SK-N-SH (cell line): ENCODE measurements around the gene STX18. TPM values are rescaled to one million over a fixed set of nuclear protein-coding genes. Genes with fewer than 3 reads are reported as not detected.

Experiments
- CTCF ChIA-PET: fragments of 300-600, 350-600 bp; formaldehyde crosslinking; extraction: SDS; loops from one replicate; lab custom pipeline; 2021; lab: Yijun Ruan, JAX
- POLR2A ChIA-PET: fragments of 350-600 bp; sonication (Branson Sonifier 250); formaldehyde crosslinking; extraction: SDS; loops from one replicate; lab custom pipeline; 2020; ENCODE audit warnings: antibody characterized with exemption, inconsistent platforms; lab: Yijun Ruan, JAX
- DNase-seq: peaks from one replicate; pipeline ENCODE4 v3.0.0; 2012
- H2AFZ ChIP-seq: fragments of 200-600 bp; sonication (generic); 2 replicates; pipeline ENCODE4 v1.8.1; 2016; ENCODE audit warnings: antibody characterized with exemption, mild to moderate bottlenecking, low read depth
- H3F3A ChIP-seq: fragments of 200-600 bp; sonication (generic); replicated peaks from 2 replicates; pipeline ENCODE3; 2016; ENCODE audit warnings: antibody characterized with exemption, mild to moderate bottlenecking; ENCODE audit not compliant: insufficient read depth
- H3K27ac ChIP-seq, 2 experiments: fragments of 200-500 bp in 1 of 2; fragments of 200-600 bp in 1 of 2; sonication (Bioruptor generic) in 1 of 2; sonication (generic), shearing (Covaris generic) in 1 of 2; 2 replicates each; pipeline versions ENCODE4 v1.5.1 to v1.6.1; 2014 to 2016; ENCODE audit warnings: low read depth in 2 of 2, inconsistent platforms in 1 of 2, low read length in 1 of 2, mild to moderate bottlenecking in 1 of 2, mixed read lengths in 1 of 2
- H3K27me3 ChIP-seq: fragments of 200-600 bp; sonication (generic), shearing (Covaris generic); 2 replicates; pipeline ENCODE4 v1.6.1; 2016; ENCODE audit warnings: mixed run types; ENCODE audit not compliant: insufficient read depth
- H3K36me3 ChIP-seq, 2 experiments: fragments of 200-500 bp in 1 of 2; fragments of 200-600 bp in 1 of 2; sonication (Bioruptor generic) in 1 of 2; sonication (generic) in 1 of 2; replicated peaks in 1 of 2; 2 replicates each; pipeline versions ENCODE3 to v1.5.1; 2014 to 2016; ENCODE audit warnings: low read length in 1 of 2, mild to moderate bottlenecking in 1 of 2; ENCODE audit not compliant: insufficient read depth in 2 of 2, control insufficient read depth in 1 of 2
- H3K4me1 ChIP-seq, 2 experiments: fragments of 200-500 bp in 1 of 2; fragments of 200-600 bp in 1 of 2; sonication (Bioruptor generic) in 1 of 2; sonication (generic), shearing (Covaris generic) in 1 of 2; 2 replicates each; pipeline versions ENCODE4 v1.5.1 to v1.6.1; 2014 to 2016; ENCODE audit warnings: low read depth in 1 of 2, low read length in 1 of 2, mixed run types in 1 of 2; ENCODE audit not compliant: insufficient read depth in 2 of 2, control insufficient read depth in 1 of 2
- H3K4me2 ChIP-seq: fragments of 200-600 bp; sonication (generic), shearing (Covaris generic); 2 replicates; pipeline ENCODE4 v1.6.1; 2017; ENCODE audit warnings: mixed run types
- H3K4me3 ChIP-seq, 2 experiments: fragments of 200-500 bp in 1 of 2; fragments of 200-600 bp in 1 of 2; sonication (Bioruptor generic) in 1 of 2; sonication (generic), shearing (Covaris generic) in 1 of 2; 2 replicates each; pipeline versions ENCODE4 v1.5.1 to v1.8.1; 2014 to 2016; ENCODE audit warnings: low read depth in 2 of 2, inconsistent platforms in 1 of 2, low read length in 1 of 2, mild to moderate bottlenecking in 1 of 2, mixed read lengths in 1 of 2, moderate library complexity in 1 of 2
- H3K79me2 ChIP-seq: fragments of 200-600 bp; sonication (generic); 2 replicates; pipeline ENCODE4 v1.8.1; 2017; ENCODE audit warnings: mild to moderate bottlenecking; ENCODE audit not compliant: insufficient read depth
- H3K9ac ChIP-seq: fragments of 200-600 bp; sonication (generic); 2 replicates; pipeline ENCODE4 v1.6.1; 2017; ENCODE audit warnings: mixed run types
- H3K9me2 ChIP-seq: fragments of 200-600 bp; sonication (generic); 2 replicates; pipeline ENCODE4 v1.6.1; 2017; ENCODE audit warnings: mixed run types
- H3K9me3 ChIP-seq: fragments of 200-600 bp; sonication (generic); 2 replicates; pipeline ENCODE4 v1.6.1; 2017; ENCODE audit warnings: mixed run types, mild to moderate bottlenecking, moderate library complexity
- H4K20me1 ChIP-seq: fragments of 200-600 bp; sonication (generic); 2 replicates; pipeline ENCODE4 v1.6.1; 2017; ENCODE audit warnings: mild to moderate bottlenecking, mixed run types; ENCODE audit not compliant: insufficient read depth
- CTCF ChIP-seq: fragments of 200-600 bp; sonication (generic); IDR thresholded peaks from 2 replicates; pipeline ENCODE4 v1.6.1; 2017; ENCODE audit warnings: antibody characterized with exemption, mild to moderate bottlenecking, moderate library complexity
- ELF1 ChIP-seq: IDR thresholded peaks from 2 replicates; pipeline ENCODE4 v1.4.0; 2012
- EZH2phosphoT487 ChIP-seq: fragments of 200-600 bp; sonication (generic); IDR thresholded peaks from 2 replicates; pipeline ENCODE4 v1.6.1; 2017; ENCODE audit warnings: low read depth, mixed run types, mild to moderate bottlenecking, antibody characterized with exemption, moderate library complexity, borderline replicate concordance
- FOSL2 ChIP-seq: IDR thresholded peaks from 2 replicates; pipeline ENCODE4 v1.4.0; 2012; ENCODE audit warnings: low read depth, mild to moderate bottlenecking, moderate library complexity, borderline replicate concordance
- GATA2 ChIP-seq: sonication (generic); formaldehyde crosslinking; IDR thresholded peaks from 2 replicates; pipeline ENCODE4 v1.5.0; 2020; ENCODE audit warnings: mild to moderate bottlenecking, missing genetic modification reagents
- JUND ChIP-seq: IDR thresholded peaks from 2 replicates; pipeline ENCODE4 v1.4.0; 2012
- NFIC ChIP-seq: IDR thresholded peaks from 2 replicates; pipeline ENCODE4 v1.4.0; 2012; ENCODE audit warnings: borderline replicate concordance
- PBX3 ChIP-seq: IDR thresholded peaks from 2 replicates; pipeline ENCODE4; 2012
- RCOR1 ChIP-seq: fragments of 150-350 bp; IDR thresholded peaks from 2 replicates; pipeline ENCODE4 v1.6.1; 2017; ENCODE audit warnings: antibody characterized with exemption, low read length
- SMC3 ChIP-seq: IDR thresholded peaks from 2 replicates; pipeline ENCODE4 v1.6.1; 2012; ENCODE audit warnings: low read depth, low read length, improper control_type of control experiment
- TEAD4 ChIP-seq: IDR thresholded peaks from 2 replicates; pipeline ENCODE4 v1.4.0; 2012; ENCODE audit warnings: mild to moderate bottlenecking, borderline replicate concordance; ENCODE audit not compliant: insufficient read depth
- USF1 ChIP-seq: IDR thresholded peaks from 2 replicates; pipeline ENCODE4 v1.4.0; 2012; ENCODE audit warnings: low read depth, borderline replicate concordance
- WGBS: methylation state at CpG from one replicate; pipeline ENCODE4 v1.1.6; 2017; ENCODE audit warnings: low lambda C conversion rate; 5-methylcytosine and 5-hydroxymethylcytosine counted together
- polyA plus RNA-seq, 3 experiments: library from polyadenylated mRNA; depleted of rRNA; stranded (reverse); fragments of >200 nt; gene quantifications; 2 replicates each; pipeline ENCODE4 v1.2.3, GENCODE V29; 2012

STX18 gene
- polyA plus RNA-seq, 1 of the 3 experiments (the other 2 are of a cell fraction), result 17.3 TPM

- TF ChIP-seq USF1, result no peak
- TF ChIP-seq ELF1, result no peak
Observed at GRCh38 chr4:4440333-4441061, 101.4 kb downstream of the STX18 start (continued).

GRCh38 chr4:4439782-4440181 lies 102.1 kb downstream of the STX18 start:
- Histone ChIP-seq H3K4me2 (no peak overlapping the region), H3K9me2 (no peaks in the 10 kb centered on the region), H4K20me1 (no peaks in the 10 kb centered on the region), H2AFZ (no peak overlapping the region), H3K4me3 (no peak overlapping the region), H3K4me1 (peaks cover 0 to 5% of the 10 kb centered on the region in 2 experiments; a peak in 2 of 4 replicates), H3K9ac (no peak overlapping the region), H3K79me2 (no peaks in the 10 kb centered on the region), H3K36me3 (peaks cover 10 to 11% of the 10 kb centered on the region in 2 experiments), H3K9me3 (no peaks in the 10 kb centered on the region), H3K27me3 (no peaks in the 10 kb centered on the region), H3K27ac (no peak overlapping the region), H3F3A (no peaks in the 10 kb centered on the region)
- no peak for DNase-seq
- 85% methylated on average over 4 of the region's 4 CpGs for WGBS
- TF ChIP-seq USF1 (no peak), CTCF (no peak), FOSL2 (no peak), EZH2phosphoT487 (no peak), GATA2 (CRISPR knock-in tag) (no peak), JUND (no peak), TEAD4 (no peak), NFIC (no peak), SMC3 (no peak), PBX3 (no peak), RCOR1 (no peak), ELF1 (no peak)
- ChIA-PET POLR2A (no interaction called here), CTCF (interaction anchor here (1.3 to 2.5 kb wide), 3 partner anchors 8 to 55 kb away, joined by 4 to 13 read pairs (median 4); no protein-coding TSS in a partner anchor)
